Dermis blood vessel endothelial cell (primary cell): ENCODE results near the gene AKAP8. TPM values are rescaled to one million over a fixed set of nuclear protein-coding genes. Genes with fewer than 3 reads are reported as not detected.
"Not testable (repeated sequence)": the region's sequence is repeated elsewhere in the genome, so short reads cannot be mapped to it uniquely, and the experiment has no call there.

ENCODE experiments used
- DNase-seq: peaks from one replicate; pipeline ENCODE4 v3.0.0; 2010
- total RNA-seq: library from RNA; depleted of rRNA; stranded (reverse); fragments of >200 nt; gene quantifications from 2 replicates; pipeline ENCODE4 v1.2.3, GENCODE V29; 2014

AKAP8 gene
- total RNA-seq, 1 donor from 2014 or later = 19.9 TPM

- DNase-seq = no peak
These were observed 7.1 kb downstream of the AKAP8 start for GRCh38 chr19:15372470-15372869.

GRCh38 chr19:15371786-15372380, 7.7 kb downstream of the AKAP8 start:
- DNase-seq = peak; percentile 71

- DNase-seq = no peak
These were observed 8.5 kb downstream of the AKAP8 start for GRCh38 chr19:15371119-15371518.

GRCh38 chr19:15369594-15369891, 10.0 kb downstream of the AKAP8 start:
- no peak for DNase-seq

- no peak for DNase-seq
These were observed 10.6 kb downstream of the AKAP8 start for GRCh38 chr19:15368798-15369593.

- no peak for DNase-seq
These were observed 11.4 kb downstream of the AKAP8 start for GRCh38 chr19:15368051-15368632.

GRCh38 chr19:15367439-15367838, 12.1 kb downstream of the AKAP8 start:
- DNase-seq = no peak

GRCh38 chr19:15365264-15365663, 14.3 kb downstream of the AKAP8 start:
- DNase-seq = no peak

GRCh38 chr19:15363791-15364190, 15.8 kb downstream of the AKAP8 start:
- DNase-seq = not testable (repeated sequence)

- not testable (repeated sequence) for DNase-seq
These were observed 16.5 kb downstream of the AKAP8 start for GRCh38 chr19:15363048-15363447.

- not testable (repeated sequence) for DNase-seq
These were observed 19.6 kb downstream of the AKAP8 start for GRCh38 chr19:15360015-15360414.

GRCh38 chr19:15358918-15359317, 20.7 kb downstream of the AKAP8 start:
- no peak for DNase-seq

- no peak for DNase-seq
These were observed 21.7 kb downstream of the AKAP8 start for GRCh38 chr19:15357906-15358305.

- DNase-seq = no peak
These were observed 24.9 kb downstream of the AKAP8 start for GRCh38 chr19:15354566-15355296.

- no peak for DNase-seq
These were observed 25.7 kb downstream of the AKAP8 start for GRCh38 chr19:15353908-15354307.

- not testable (repeated sequence) for DNase-seq
These were observed 27.1 kb downstream of the AKAP8 start for GRCh38 chr19:15352535-15352934.

GRCh38 chr19:15341328-15341727, 38.3 kb downstream of the AKAP8 start:
- not testable (repeated sequence) for DNase-seq

GRCh38 chr19:15340086-15340485, 39.5 kb downstream of the AKAP8 start:
- no peak for DNase-seq

GRCh38 chr19:15337202-15337601, 42.4 kb downstream of the AKAP8 start:
- no peak for DNase-seq

GRCh38 chr19:15335992-15336391, 43.6 kb downstream of the AKAP8 start:
- not testable (repeated sequence) for DNase-seq

GRCh38 chr19:15332311-15332996, 47.1 kb downstream of the AKAP8 start, which contains the start of gene BRD4:
Gene BRD4, minus strand, starts transcription at chr19:15332539. Its CDS starts 59,440 bp downstream, at chr19:15273099.
- peak; percentile 74 for DNase-seq
